ENCODE data around the gene AMIGO1.
"Not testable (repeated sequence)": the region's sequence is repeated elsewhere in the genome, so short reads cannot be mapped to it uniquely, and the experiment has no call there.

The AMIGO1 gene

DNA sequence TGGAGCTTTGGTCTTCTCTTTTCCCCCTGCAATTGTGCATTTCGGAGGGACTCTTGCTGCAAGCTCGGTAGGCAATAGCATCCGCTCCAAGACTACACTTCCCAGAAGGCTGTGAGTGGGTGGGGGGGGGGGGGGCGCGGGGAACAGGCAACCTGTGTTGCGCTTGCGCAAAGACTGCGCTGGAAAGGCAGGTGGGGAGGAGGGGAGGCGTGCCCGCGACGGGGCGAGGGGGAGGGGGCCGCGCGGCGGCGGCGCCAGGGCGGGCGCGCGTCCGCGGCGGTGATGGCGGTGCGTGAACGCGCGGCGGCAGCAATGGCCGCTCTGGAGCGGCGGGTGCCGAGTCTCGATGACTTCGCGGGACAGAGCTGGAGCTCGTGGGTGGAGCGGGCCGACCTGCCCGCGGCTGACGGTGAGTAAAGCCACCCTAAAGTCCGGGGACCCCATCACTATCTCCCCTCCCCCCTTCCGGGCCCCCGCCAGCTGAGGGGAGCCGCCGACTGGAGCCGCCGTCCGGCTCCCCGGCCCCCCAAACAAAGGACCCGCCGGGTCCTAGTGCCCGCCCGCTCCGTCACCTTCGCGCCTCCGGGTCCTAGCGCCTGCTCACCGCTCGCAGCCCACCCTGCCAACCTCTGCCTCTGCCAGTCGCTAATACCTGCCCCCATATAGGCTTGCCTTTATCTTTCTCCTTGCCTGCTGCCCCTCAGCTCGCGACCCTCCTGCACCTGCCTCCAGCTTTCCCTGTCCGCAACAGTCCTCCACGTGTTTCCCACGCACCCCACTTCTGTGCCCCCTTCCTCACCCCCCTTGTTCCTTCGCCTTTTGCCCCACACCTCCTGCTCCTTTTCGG is 25.6 kb downstream of the AMIGO1 start, which contains the start of gene ATXN7L2:
Gene ATXN7L2, plus strand, starts transcription at position 234 of the 847 bp plus-strand sequence. Its CDS starts 49 bp downstream, at position 283.
- peak; percentile 94 for DNase-seq (ENCODE audit: low read depth)

DNA sequence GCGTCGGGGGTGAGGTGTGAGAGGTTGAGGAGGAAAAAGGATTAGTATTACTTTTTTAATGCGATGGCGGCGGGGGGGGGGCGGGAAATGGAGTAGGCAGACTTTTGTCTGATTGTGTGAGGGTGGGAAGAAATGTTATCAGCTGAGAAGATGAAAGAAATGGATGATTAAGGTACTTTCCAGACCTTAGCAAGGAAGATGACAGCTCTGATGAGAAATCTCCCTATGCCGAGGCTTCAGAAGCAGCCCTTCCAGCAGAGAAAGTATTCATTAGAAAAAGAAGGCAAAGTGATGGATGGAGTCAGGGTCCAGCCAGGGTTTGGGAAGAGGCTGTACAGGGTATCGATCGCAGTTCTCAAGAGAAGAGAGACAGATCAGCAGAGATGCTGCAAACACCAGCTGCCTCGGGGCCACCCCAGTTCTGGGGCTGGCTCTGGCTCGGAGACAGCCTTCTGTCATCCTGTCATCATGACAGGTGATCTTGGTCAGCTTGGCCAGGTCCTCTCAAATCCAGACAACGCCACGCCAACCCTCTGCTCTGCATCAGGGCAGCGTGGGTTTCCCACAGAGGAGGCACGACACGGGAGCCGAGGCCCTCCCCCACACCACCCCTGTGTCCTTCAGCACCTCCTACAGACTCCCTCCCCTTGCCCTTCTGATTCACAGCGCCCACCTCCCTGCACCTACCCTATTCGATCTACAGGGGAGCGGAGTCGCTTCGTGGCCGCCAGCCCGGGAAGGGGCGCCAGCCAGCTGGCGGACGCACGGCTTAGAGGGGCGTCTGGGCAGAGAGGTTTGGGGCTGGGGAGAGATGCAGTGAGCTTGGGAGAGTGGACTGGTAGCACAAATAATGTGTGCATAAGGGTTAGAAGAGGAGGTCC is 26.5 kb downstream of the AMIGO1 start:
- DNase-seq (ENCODE audit: low read depth) = no peak

DNA sequence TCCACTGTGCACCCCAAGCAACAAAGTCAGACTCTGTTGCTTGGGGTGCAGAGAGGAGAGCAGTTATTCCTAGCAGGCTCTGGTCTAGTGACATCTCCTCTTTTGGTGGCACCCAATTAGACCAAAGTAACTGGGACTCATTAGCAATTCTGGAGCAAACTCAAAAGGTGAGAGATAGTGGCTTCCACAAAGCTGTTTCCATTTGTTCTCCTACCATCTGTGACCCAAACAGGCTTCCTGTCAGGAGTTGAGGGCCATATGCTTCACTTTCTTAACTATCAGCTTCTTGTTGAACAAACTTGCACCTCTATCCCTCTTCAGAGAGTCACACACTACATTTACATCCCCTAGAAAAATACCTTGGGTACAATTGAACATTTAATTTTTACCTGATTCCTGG is 27.3 kb downstream of the AMIGO1 start:
- no peak for DNase-seq (ENCODE audit: low read depth)

DNA sequence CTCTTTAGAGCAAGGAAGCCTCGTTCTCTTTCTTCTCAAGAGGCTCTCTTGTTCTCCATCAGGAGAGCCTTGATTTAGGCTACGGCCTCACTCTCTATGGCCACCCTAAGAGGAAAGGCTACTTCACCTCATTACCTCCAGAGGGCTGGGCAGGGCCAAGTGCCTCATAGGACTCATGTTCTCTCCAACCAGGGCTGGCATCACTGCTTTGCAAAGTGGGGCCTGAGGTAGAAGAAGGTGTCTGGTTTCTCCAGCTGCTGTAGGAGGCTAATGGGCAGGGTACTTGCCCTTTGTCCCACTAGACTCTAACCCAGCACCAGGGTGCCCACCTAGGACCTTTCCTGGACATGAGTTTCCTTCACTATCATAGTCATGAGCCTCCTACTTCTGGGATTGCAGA is 27.9 kb downstream of the AMIGO1 start:
- no peak for DNase-seq (ENCODE audit: low read depth)

DNA sequence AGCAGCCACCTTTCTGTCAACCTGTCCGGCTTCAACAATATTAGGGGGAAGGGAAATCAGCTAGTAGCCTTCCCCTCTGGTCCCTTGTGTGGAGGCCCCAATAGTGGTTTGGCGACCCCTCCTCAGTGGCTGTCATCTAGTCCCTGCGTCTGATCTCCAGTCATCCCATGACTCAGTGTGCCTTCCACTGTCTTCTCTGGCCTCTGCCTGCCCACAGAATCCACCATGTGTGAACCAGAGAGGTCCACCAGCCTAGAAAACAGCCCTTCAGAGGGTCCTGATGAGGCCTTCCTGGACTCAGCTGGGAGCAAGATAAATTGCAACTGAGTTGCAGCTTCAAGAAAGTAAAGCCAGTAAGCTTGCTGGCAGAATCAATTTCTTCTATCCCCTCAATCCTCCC is 29.6 kb downstream of the AMIGO1 start:
- no peak for DNase-seq (ENCODE audit: low read depth)

DNA sequence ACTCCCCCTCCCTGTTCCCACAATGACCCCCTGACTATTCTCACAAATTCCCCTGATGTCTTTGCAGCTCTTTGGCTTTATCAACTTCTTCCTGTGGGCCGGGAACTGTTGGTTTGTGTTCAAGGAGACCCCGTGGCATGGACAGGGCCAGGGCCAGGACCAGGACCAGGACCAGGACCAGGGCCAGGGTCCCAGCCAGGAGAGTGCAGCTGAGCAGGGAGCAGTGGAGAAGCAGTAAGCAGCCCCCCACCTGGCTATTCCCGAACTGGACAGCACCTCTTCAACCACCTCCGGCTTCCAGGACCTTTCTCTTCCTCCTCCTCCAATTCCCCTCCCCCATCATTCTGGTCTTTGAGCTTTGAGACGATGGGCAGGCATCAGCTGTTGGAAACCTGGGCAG is 30.2 kb downstream of the AMIGO1 start:
- DNase-seq (ENCODE audit: low read depth) = no peak

DNA sequence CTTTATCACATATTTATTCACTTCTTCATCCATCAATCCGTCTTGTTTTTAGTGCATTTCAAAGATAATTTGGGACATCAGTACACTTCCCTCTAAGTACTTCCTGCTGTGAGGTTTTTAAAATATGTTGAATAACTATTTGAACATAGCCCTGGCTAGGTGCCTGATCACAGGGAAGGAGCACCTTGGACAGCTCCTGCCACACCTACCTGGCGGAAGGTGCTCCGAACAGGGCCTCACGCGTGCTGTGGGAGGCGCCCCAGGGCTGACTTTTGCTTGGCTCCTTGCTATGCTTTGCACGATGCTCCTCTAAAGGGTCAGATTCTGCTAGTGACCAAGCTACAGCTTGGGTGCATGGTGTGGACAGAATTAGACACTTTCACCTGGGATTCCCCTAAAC is 30.7 kb downstream of the AMIGO1 start:
- no peak for DNase-seq (ENCODE audit: low read depth)

DNA sequence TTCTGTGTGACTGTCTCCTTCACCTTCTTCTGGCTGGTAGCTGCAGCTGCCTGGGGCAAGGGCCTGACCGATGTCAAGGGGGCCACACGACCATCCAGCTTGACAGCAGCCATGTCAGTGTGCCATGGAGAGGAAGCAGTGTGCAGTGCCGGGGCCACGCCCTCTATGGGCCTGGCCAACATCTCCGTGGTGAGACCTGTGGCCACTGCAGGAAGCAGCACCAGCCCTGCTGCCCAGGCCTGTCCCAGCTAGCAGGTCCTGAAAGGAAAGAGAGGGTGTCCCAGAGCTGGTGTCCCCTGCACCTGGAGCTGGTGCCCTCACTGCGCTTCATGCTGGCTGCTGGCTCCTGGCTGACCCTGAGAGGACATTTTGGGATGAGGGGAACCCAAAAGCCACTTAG is 31.7 kb downstream of the AMIGO1 start:
- no peak for DNase-seq (ENCODE audit: low read depth)

DNA sequence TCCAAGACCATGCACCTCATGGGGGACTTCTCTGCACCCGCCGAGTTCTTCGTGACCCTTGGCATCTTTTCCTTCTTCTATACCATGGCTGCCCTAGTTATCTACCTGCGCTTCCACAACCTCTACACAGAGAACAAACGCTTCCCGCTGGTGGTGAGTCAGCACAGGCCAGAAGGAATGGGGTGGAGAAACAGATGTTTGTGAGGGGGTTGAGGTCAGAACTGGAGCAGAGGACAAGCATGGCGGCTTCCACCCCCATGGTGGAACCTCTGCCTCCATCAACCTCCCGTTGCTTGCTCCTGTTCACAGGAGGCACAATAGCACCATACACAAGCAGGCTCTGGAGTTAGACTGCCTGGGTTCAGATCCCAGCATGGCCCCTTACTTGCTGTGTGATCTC is 32.7 kb downstream of the AMIGO1 start:
- DNase-seq (ENCODE audit: low read depth) = no peak

DNA sequence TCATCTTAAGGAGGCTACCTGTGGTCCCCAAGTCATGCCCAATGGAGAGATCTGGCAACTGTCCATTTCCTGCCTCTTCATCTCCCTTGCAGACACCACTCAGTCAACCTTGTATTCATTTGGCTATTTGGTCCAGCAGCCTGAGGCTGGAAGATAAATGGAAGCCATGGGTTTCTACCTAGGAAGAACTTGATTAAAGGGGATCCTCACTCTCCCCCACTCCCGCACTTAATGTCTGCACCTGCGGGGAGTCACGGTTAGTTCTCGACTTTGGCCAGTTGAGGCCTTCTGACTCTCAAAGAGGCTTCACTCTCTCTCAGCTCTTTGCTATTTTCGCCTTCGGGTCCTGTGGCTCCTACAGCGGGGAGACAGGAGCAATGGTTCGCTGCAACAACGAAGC is 34.3 kb downstream of the AMIGO1 start:
- no peak for DNase-seq (ENCODE audit: low read depth)

DNA sequence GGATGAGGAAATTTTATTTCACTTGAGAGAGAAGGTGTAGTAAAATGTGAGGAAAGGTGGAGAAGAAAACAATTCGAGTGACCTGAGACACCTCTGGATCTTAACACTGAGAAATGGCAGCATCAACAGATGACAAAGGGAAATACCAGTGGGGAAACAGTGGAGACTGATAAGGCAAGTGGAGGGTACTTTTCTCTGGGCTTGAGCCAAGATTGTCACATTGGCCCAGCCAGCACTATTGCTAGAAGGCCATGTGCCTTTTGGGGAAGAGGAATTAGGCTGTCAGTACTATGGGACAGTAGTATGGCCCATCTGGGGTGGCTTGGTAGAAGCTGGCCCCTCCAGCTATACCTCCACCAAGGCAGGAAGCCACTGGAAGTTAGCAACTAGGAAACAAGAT is 34.8 kb downstream of the AMIGO1 start:
- DNase-seq (ENCODE audit: low read depth) = no peak

DNA sequence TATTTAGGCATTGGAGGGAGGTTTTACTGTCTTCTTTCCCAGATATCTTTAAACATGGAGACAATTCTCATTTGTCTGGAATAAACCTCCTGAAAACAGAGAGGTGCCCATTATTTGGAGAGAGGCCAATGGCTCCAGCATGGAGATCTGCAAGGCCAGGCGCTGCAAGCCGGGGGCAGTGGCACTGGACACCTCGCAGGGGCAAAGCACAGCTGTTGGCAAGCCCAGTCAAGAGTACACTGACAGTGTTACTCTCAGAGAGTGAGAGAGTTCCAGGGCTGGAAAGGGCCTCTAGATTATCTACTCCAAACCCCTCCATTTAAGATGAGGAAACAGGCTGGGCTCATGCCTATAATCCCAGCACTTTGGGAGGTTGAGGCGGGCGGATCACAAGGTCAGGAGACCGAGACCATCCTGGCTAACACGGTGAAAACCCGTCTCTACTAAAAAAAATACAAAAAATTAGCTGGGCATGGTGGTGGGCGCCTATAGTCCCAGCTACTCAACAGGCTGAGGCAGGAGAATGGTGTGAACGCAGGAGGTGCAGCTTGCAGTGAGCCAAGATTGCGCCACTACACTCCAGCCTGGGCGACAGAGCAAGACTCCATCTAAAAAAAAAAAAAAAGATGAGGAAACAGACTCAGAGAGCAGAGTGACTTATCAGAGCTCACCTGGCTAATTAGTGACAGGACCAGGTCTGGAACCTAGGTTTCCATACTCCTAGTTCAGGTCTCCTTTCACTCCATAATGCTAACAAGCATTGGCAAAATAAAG is 36.1 kb downstream of the AMIGO1 start:
- not testable (repeated sequence) for DNase-seq (ENCODE audit: low read depth)

DNA sequence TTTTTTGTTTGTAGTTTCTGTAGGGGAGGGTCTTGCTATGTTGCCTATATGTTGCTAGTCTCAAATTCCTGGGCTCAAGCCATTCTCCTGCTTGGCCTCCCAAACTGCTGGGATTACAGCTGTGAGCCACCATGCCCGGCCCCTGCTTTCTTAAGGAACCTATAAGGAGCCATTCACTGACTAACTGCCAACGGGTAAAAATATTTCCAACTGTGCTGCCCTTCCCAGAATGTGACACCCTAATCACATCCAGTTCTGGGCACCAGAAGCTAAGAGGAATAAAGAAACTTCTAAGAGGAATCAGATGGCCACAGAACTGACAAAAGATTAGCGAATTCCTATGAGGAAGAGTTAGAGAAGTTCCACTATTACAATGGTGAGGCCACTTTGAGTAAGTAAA is 36.7 kb downstream of the AMIGO1 start:
- no peak for DNase-seq (ENCODE audit: low read depth)

DNA sequence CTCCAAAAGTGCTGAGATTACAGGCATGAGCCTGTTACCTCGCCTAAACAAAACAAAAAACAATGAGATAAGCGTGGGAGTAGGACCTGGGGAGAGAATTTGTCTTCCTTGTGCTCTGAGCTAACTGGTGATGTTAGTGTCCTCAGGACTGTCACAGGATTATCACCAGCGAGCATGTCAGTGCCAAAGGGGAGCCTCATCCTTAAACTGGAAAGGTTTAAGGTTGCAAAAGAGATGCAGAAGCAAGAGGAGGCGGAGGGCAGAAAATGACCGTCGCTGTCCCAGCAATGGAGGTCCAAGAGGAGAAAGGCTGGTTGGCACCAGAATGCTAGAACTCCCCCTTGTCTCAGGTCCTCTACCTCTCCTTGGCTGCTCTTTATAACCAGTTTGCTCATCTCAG is 39.3 kb downstream of the AMIGO1 start:
- no peak for DNase-seq (ENCODE audit: low read depth)

DNA sequence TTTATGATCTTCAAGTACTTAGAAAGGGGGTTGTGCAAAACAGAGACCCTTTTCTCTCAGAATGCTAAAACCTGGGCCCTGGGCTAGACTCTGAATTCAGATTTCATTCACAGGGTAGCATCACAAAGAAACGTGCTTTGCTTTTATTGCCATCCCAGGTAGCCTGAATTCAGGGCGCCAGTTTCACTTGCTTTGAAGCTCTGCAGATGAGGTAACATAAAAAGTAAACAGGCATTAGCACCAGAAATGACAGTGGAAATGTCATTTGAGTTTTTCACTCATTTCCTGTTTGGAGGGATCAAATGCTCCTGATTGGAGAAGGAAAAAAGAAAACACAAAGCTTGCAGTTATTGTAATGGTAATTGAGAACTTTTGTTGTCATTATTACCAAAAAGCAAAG is 40.6 kb downstream of the AMIGO1 start:
- DNase-seq (ENCODE audit: low read depth) = no peak

DNA sequence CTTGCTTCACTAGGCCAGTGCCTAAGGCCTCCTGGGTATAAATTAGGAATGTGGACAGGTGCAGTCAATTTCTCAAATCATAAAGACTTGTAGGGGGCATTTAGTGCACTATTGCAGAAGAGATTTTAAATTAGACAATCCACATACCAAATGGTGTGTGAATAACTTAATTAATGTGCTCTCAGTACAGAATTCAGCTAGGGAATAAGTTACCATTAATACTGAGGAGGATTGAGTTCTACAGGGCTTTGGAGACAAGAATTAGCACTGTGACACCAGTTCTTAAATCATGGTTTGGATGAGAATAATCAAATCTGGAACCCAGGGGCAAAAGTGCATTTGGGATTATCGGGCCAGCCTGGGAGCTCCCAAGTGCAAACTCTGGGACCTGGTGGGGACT is 41.5 kb downstream of the AMIGO1 start:
- no peak for DNase-seq (ENCODE audit: low read depth)

DNA sequence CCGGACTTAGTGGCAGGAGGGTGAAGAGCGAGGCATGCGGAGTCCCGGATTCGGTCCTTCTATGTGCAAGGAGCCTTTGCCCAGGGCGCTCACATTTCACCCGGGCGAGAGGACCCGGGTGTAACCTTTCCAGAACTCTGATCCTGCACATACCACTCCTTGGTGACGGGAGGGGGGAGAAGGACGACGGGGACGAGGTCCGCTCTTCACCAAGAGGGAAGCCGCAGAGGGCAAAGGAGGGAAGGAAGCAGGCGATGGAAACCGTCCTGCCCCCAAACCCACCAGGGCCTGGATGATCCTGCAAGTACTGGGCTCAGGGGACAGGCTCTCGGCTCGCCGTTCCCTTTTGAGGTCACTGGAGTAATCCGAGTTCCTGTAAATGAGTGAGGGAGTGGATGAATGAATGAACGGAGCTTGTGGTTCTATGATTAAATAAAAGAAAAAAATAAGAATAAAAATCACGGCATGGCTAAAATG is 42.2 kb downstream of the AMIGO1 start:
- no peak for DNase-seq (ENCODE audit: low read depth)

DNA sequence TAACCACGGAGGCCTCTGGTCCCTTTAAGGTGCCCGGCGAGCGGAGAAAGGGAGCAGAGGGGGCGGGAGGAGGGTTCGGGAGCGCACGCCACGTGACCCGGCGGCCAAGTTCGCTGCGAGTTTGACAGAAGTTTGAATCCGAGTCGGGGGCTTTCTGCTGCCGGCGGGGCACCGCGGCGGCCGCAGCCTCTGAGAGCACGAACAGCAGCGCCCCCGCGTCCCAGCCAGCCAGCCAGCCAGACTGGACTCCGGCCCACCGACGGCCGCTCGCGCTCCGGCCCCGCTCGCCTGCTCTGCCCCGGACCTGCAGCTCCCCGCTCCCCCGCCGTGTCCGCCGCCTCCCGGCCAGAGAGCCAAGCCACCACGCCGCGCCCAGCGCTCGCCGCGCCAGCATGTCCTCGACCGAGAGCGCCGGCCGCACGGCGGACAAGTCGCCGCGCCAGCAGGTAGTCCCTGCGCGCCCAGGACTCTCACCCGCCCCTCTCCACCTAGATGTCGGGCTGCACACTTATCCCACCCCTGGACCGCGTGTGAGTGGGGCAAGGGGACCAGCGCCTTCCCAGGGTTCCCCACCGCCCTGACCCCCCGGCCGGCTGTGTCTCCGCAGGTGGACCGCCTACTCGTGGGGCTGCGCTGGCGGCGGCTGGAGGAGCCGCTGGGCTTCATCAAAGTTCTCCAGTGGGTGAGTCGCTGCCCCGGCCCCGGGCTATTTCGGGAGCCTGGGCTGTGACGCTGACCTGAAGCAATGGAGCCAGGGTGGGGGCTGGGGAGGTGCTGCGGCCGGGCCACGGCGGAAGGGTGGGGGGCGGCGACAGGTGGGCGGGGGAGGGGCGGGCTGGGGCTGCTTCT is 42.9 kb downstream of the AMIGO1 start, which contains the start of gene SYPL2:
Gene SYPL2, plus strand, starts transcription at position 95 of the 849 bp plus-strand sequence. Its CDS starts 298 bp downstream, at position 393.
- DNase-seq (ENCODE audit: low read depth) = no peak

DNA sequence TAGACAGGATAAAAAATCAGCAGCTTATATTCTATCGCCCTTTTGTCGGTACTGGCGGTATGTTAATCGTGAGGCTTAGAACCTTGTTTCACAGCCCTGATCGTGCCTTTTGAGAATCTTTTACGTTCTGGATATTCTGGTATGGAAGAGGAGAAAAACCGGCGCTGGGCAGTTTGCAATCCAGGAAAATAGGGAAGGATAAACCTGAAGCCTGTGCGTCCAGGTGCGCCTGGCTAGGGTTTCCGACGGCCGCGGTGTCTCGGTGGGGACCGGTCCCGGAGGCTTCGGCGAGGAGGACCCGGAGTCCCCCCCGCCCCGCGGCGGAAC is 43.4 kb downstream of the AMIGO1 start:
- no peak for DNase-seq (ENCODE audit: low read depth)

DNA sequence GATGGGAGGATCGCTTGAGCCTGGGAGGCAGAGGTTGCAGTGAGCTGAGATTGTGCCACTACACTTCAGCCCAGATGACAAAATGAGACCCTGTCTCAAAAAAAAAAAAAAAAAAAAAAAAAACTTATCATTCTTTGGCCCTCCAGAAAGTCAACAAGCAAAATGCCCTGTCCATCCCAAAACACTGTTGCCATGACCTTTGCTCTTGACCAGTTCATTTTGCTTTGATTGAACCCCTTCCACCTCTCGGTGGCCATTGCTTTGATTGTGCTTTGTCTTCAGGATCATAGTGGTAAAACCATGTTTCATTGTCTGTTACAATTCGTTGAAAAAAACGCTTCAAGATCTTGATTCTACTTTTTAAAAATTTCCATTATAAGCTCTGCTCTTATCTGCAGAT is 51.7 kb downstream of the AMIGO1 start:
- no peak for DNase-seq (ENCODE audit: low read depth)

DNA sequence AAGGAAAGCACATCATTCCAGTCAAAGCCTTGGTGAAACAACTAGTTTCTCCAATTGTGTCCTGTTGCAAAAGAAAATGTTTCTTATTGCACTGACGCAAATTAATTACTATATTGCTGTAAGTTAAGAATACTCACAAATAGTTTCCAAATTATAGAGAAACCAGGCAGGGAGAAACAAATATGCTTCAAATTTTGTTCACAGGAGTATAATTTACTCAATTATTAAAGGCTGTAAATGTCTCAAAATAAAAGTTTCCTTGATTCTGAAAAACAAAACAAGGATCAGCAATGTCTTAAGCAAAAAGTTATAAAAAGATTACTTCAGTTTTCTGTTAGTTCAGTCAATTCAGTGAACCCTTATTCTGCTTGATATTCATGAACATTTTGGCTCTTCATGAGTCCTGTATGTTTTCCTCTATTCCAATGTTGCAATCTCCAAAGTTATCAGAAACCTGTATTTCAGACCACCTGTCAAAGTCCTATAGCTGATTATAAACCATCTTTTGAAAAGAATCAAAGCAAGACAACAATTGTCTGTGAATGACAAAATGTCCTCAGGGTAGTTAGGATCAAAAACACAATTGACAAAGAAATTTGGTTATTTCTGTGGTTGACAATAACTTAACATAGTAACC is 54.9 kb downstream of the AMIGO1 start:
- no peak for DNase-seq (ENCODE audit: low read depth)
